IMR-90 (cell line): ENCODE results near the gene DTX3L. TPM values are rescaled to one million over a fixed set of nuclear protein-coding genes. Genes with fewer than 3 reads are reported as not detected.

ENCODE experiments used
- ATAC-seq: fragments of 200-7000 bp; cut with Tn5 transposase; 2 replicates; pipeline ENCODE4 v1.9.1; 2020; ENCODE audit warnings: low read depth, mild to moderate bottlenecking, moderate library complexity
- BruUV-seq: library from RNA; stranded (reverse); fragments of 400-500 nt; replicated peaks from 2 replicates; lab custom pipeline; 2021; lab: Mats Ljungman, UMichigan
- CTCF ChIA-PET: fragments of 300-600 bp; formaldehyde crosslinking; extraction: SDS; loops from one replicate; lab custom pipeline; 2021; ENCODE audit warnings: antibody characterized with exemption; lab: Yijun Ruan, JAX
- POLR2A ChIA-PET: fragments of 300-600 bp; sonication (Branson Sonifier 250); formaldehyde crosslinking; loops from one replicate; lab custom pipeline; 2022; ENCODE audit warnings: antibody characterized with exemption; ENCODE audit not compliant: unreplicated experiment; lab: Charles Lee
- DNase-seq: peaks from one replicate; pipeline ENCODE4 v3.0.0; 2013
- H2AFZ ChIP-seq: replicated peaks from 2 replicates; pipeline ENCODE3; 2013; ENCODE audit warnings: low read length, mild to moderate bottlenecking; ENCODE audit not compliant: poor library complexity
- H2AK5ac ChIP-seq: 2 replicates; pipeline ENCODE4 v1.6.1; 2013; ENCODE audit warnings: low read depth, low read length, inconsistent platforms
- H2AK9ac ChIP-seq: replicated peaks from 2 replicates; pipeline ENCODE3; 2013; ENCODE audit warnings: mild to moderate bottlenecking, low read depth, low read length, moderate library complexity; ENCODE audit not compliant: poor library complexity
- H2BK120ac ChIP-seq: 2 replicates; pipeline ENCODE4 v1.6.1; 2013; ENCODE audit warnings: low read depth, low read length, inconsistent platforms
- H2BK15ac ChIP-seq: 3 replicates; pipeline ENCODE4 v1.6.1; 2013; ENCODE audit warnings: low read depth, low read length, inconsistent platforms
- H2BK20ac ChIP-seq: 2 replicates; pipeline ENCODE4 v1.6.1; 2013; ENCODE audit warnings: low read depth, mild to moderate bottlenecking, inconsistent platforms, low read length, moderate library complexity
- H2BK5ac ChIP-seq: 2 replicates; pipeline ENCODE4 v1.6.1; 2013; ENCODE audit warnings: mild to moderate bottlenecking, low read depth, low read length, inconsistent platforms; ENCODE audit not compliant: poor library complexity, severe bottlenecking
- H3K14ac ChIP-seq: replicated peaks from 2 replicates; pipeline ENCODE4 v1.6.1; 2013; ENCODE audit warnings: low read depth, low read length, inconsistent platforms
- H3K18ac ChIP-seq: 2 replicates; pipeline ENCODE4 v1.6.1; 2013; ENCODE audit warnings: low read depth, low read length, control low read depth
- H3K23ac ChIP-seq: 2 replicates; pipeline ENCODE4 v1.6.1; 2013; ENCODE audit warnings: low read depth, low read length, inconsistent platforms
- H3K27ac ChIP-seq: 2 replicates; pipeline ENCODE4 v1.5.1; 2013; ENCODE audit warnings: mild to moderate bottlenecking, control low read depth, low read length; ENCODE audit not compliant: insufficient read depth
- H3K27me3 ChIP-seq: 2 replicates; pipeline ENCODE4 v1.6.1; 2013; ENCODE audit warnings: low read length; ENCODE audit not compliant: control insufficient read depth, insufficient read depth
- H3K36me3 ChIP-seq: 2 replicates; pipeline ENCODE4 v1.6.1; 2013; ENCODE audit warnings: low read length, mixed read lengths; ENCODE audit not compliant: control insufficient read depth, insufficient read depth
- H3K4ac ChIP-seq: 2 replicates; pipeline ENCODE4 v1.6.1; 2013; ENCODE audit warnings: low read depth, low read length, inconsistent platforms
- H3K4me1 ChIP-seq: 2 replicates; pipeline ENCODE4 v1.6.1; 2013; ENCODE audit warnings: low read length, mixed read lengths; ENCODE audit not compliant: control insufficient read depth, insufficient read depth
- H3K4me2 ChIP-seq: 2 replicates; pipeline ENCODE4 v1.6.1; 2013; ENCODE audit warnings: low read depth, mild to moderate bottlenecking, control low read depth, low read length, moderate library complexity
- H3K4me3 ChIP-seq: 2 replicates; pipeline ENCODE4 v1.5.1; 2013; ENCODE audit warnings: low read depth, mild to moderate bottlenecking, control low read depth, low read length, moderate library complexity; ENCODE audit not compliant: insufficient read depth
- H3K56ac ChIP-seq: 2 replicates; pipeline ENCODE4 v1.6.1; 2013; ENCODE audit warnings: low read length, inconsistent platforms; ENCODE audit not compliant: insufficient read depth; ENCODE audit errors: extremely low read depth
- H3K79me1 ChIP-seq, 2 experiments: 2 replicates each; pipeline ENCODE4 v1.6.1; 2013; ENCODE audit warnings: low read length in 2 of 2, inconsistent platforms in 1 of 2, low read depth in 1 of 2
- H3K9ac ChIP-seq: 2 replicates; pipeline ENCODE4 v1.6.1; 2013; ENCODE audit warnings: low read depth, low read length, control low read depth
- H3K9me1 ChIP-seq: 2 replicates; pipeline ENCODE4 v1.6.1; 2013; ENCODE audit warnings: low read length, inconsistent platforms; ENCODE audit not compliant: insufficient read depth
- H3K9me3 ChIP-seq: 2 replicates; pipeline ENCODE4 v1.6.1; 2013; ENCODE audit warnings: low read length; ENCODE audit not compliant: control insufficient read depth, insufficient read depth
- H4K20me1 ChIP-seq: 2 replicates; pipeline ENCODE4 v1.6.1; 2013; ENCODE audit warnings: low read length, inconsistent platforms; ENCODE audit not compliant: insufficient read depth
- H4K5ac ChIP-seq: 2 replicates; pipeline ENCODE4 v1.6.1; 2013; ENCODE audit warnings: mild to moderate bottlenecking, low read depth, low read length, control low read depth
- H4K8ac ChIP-seq, 2 experiments: 2 replicates each; pipeline ENCODE4 v1.6.1; 2013; ENCODE audit warnings: low read depth in 2 of 2, low read length in 2 of 2, control low read depth in 1 of 2, inconsistent platforms in 1 of 2
- H4K91ac ChIP-seq: 2 replicates; pipeline ENCODE4 v1.6.1; 2013; ENCODE audit warnings: low read depth, low read length, inconsistent platforms; ENCODE audit not compliant: insufficient read depth
- MAZ ChIP-seq: IDR thresholded peaks from 2 replicates; pipeline ENCODE4 v1.6.1; 2012; ENCODE audit warnings: low read depth, mild to moderate bottlenecking, low read length, improper control_type of control experiment, moderate library complexity, borderline replicate concordance
- POLR2A ChIP-seq: IDR thresholded peaks from 2 replicates; pipeline ENCODE4 v1.6.1; 2012; ENCODE audit warnings: mild to moderate bottlenecking, low read depth, low read length
- WGBS, 2 experiments: methylation state at CpG; one replicate each; pipeline versions ENCODE4 v1.1.5 to v1.1.7; 2013; ENCODE audit warnings: missing lambda C conversion rate in 2 of 2; ENCODE audit not compliant: insufficient read length in 1 of 2; ENCODE audit errors: extremely low coverage in 2 of 2; 5-methylcytosine and 5-hydroxymethylcytosine counted together
- dilution Hi-C: fragments of 300-500 bp; cut with HindIII; formaldehyde crosslinking; loops from one replicate; pipeline ENCODE4 v1.14.3; 2018; ENCODE audit warnings: low sequenced_read_pairs; ENCODE audit not compliant: unreplicated experiment
- in situ Hi-C: fragments of 300-500 bp; cut with MboI; formaldehyde crosslinking; loops from 3 replicates; pipeline ENCODE4 v1.14.3; 2019; ENCODE audit warnings: low sequenced_read_pairs, inconsistent platforms, mixed read lengths
- intact Hi-C: fragments of 100-400 bp; cut with micrococcal nuclease; formaldehyde crosslinking; loops from 2 replicates; pipeline ENCODE4 v1.10.0; 2022
- polyA plus RNA-seq, 3 experiments: library from polyadenylated mRNA; depleted of rRNA; stranded (reverse); fragments of >200 nt; gene quantifications; 2 replicates each; pipeline ENCODE4 v1.2.3, GENCODE V29; 2012; ENCODE audit warnings: low replicate concordance in 1 of 3
- total RNA-seq: library from RNA; depleted of rRNA; stranded (reverse); fragments of >200 nt; gene quantifications from 2 replicates; pipeline ENCODE4 v1.2.3, GENCODE V29; 2012

Gene DTX3L
- total and polyA plus RNA-seq, 2 of the 4 experiments (the other 2 are of a cell fraction), result 4.1 to 7.9 TPM

DNA sequence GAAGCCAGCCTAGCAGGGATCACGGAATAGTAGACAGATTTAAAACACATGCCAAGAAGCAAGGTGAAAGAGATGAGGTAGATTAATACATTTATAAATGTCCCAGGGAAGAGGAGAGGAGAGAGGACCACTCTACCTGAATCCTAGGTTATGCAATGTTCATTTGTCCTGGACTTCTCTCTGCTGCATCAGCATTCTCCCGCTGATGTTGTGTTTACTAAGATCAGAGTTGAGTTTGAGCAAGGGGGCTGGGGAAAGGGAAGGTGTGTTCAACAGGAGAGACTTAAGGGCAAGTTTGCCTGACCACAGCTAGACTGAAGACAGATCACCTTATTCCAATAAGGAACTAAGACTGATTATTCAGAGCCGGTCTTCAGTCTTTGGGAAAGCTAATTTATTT lies 48.3 kb upstream of the DTX3L start:
- Histone ChIP-seq H3K79me1 (peaks cover 2 to 18% of the 10 kb centered on the region in 2 experiments; a peak in 2 of 4 replicates), H3K9ac (no peak overlapping the region), H4K20me1 (peaks cover 37% of the 10 kb centered on the region), H2AK9ac (no peak overlapping the region), H3K4ac (no peak overlapping the region), H3K56ac (no peak overlapping the region), H3K4me3 (no peak overlapping the region), H4K8ac (no peak overlapping the region), H2BK5ac (no peak overlapping the region), H3K14ac (no peak overlapping the region), H2AFZ (no peak overlapping the region), H2BK20ac (no peak overlapping the region), H3K27ac (no peak overlapping the region), H3K27me3 (no peaks in the 10 kb centered on the region), H4K5ac (no peak overlapping the region), H2BK15ac (no peak overlapping the region), H3K9me1 (peaks cover 10% of the 10 kb centered on the region), H2BK120ac (no peak overlapping the region), H3K23ac (no peak overlapping the region), H4K91ac (no peak overlapping the region), H3K4me1 (0 out of 2 replicates have a peak, but pooled peaks cover 3% of the 10 kb centered on the region), H3K9me3 (no peaks in the 10 kb centered on the region), H3K36me3 (no peaks in the 10 kb centered on the region), H3K4me2 (no peak overlapping the region), H3K18ac (no peak overlapping the region), H2AK5ac (no peak overlapping the region)
- ATAC-seq (no peak), DNase-seq (no peak)
- dilution Hi-C loops (no loop called here), in situ Hi-C loops (no loop called here), intact Hi-C loops (no loop called here)
- POLR2A ChIA-PET, result no interaction called here
- CTCF ChIA-PET, result interaction anchor here (0.6 kb wide), 1 partner anchor 301 kb away, joined by 4 read pairs; no protein-coding TSS in a partner anchor
- WGBS, 2 experiments, result 100% methylated on average over 1 of the region's 3 CpGs; no CpG with 5 or more reads in 1 of the 2 experiments
- no TSS peak for BruUV-seq
- TF ChIP-seq MAZ (no peak), POLR2A (no peak)
